ENCODE results near the gene IRF2BP1.
"Not testable (repeated sequence)": the region's sequence is repeated elsewhere in the genome, so short reads cannot be mapped to it uniquely, and the experiment has no call there.

Gene IRF2BP1

DNA sequence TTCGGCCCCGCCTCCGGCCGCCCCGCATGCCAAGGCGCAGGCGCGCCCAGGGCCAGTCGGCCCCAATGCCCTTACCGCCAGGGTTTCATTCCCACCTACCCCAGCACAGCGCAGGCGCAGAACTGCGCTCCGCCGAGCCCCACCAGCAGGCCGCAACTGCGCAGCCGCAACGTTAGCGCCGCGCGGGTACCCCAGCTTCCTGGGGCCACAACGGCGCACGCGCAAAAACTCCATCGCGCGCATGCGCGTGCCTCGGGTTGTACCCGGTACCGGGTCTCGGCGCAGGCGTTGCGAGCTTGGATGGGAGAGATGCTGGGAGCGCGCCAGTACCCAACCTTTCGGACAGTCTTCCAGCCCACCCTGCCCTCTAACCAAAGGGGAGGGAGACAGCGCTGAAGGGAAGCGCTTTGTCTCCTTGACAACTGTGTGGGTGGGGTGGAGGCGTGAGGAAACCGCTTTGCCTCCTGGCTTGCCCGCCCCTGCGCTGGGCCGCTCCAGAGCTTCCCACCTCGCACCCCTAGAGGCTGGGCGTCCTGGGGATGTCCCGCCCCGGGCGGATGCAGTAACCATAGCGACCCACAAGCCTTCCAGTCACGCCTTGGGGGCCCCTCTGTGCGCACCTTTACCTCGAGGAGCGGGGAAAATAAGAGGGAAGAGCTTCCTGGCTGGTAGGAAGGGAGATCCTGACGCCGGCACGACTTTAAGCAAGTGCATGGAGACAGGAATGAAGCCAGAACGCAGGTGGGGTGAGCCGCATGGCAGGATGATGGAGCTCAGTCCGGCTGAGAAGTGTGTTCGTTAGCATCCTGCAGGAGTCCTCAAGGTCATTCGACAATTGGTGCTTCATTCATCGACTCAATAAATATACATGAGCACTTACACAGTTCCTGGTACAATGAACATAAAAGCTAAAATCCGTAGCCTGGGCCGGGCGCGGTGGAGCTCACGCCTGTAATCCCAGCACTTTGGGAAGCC is 17.0 kb upstream of the IRF2BP1 start:
- DNase-seq (ENCODE audit: low read depth) = peak; percentile 94

DNA sequence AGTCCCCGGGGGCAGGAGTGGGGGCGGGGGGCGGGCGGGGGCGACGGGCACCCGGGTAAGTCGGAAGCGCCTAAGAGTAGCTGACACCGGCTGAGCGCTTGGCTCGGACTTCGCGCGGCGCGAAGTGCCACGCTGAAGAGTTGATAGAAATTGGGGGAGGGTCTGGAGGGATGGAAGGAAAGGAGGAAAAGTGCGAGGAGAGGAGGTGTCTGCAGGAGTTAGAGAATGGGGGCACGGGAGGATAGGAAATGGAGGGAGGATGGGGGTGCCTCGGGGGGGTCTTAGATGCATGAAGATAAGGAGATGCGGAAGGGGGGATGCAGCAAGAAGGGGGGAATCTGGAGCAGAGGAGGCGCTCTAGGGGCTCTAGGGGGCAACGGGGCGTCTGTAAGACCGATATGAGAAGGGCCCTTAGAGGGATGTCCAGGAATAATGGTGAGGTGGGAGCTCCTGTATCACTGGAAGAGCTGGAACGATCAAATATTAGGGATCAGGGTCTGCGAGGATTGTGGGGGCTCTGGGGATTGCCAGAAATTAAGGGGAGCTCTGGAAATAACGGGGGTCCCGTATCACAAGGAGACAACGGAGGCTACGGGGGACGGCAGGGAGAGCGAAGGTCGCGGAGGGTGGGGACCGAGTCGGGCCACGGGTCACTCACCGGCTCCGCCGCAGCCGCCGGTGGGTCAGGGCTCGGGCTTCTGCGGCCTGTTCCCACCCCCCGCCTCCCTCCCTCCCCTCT is 16.1 kb upstream of the IRF2BP1 start, which contains the start of gene MYPOP:
Gene MYPOP (minus strand): TSS at position 702 of the 739 bp plus-strand sequence. CDS start 840 bp downstream, outside the sequence.
- DNase-seq (ENCODE audit: low read depth) = peak; percentile 14

DNA sequence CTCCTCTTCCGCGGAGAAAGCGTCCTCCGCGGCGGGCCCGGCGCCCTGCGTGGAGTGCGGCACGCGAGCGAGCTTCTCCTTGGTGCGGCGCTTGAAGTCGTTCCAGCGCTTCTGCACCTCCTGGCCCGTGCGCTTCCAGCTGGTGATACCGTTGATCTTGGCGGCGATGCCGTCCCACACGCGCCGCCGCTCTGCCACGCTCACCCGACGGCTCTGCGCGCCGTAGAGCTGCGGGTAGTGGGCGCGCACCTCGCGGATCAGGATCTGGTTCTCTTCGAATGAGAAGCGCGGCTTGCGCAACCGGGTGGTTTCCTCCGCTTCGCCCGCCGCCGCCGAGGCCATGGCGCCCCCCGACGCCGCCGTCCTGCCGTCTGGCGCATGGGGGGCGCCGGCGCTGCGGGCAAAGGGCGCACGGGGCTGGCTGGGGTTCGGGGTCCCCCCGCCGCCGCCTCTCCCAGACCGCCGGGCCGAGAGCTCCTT is 15.5 kb upstream of the IRF2BP1 start:
- DNase-seq (ENCODE audit: low read depth) = peak; percentile 23

DNA sequence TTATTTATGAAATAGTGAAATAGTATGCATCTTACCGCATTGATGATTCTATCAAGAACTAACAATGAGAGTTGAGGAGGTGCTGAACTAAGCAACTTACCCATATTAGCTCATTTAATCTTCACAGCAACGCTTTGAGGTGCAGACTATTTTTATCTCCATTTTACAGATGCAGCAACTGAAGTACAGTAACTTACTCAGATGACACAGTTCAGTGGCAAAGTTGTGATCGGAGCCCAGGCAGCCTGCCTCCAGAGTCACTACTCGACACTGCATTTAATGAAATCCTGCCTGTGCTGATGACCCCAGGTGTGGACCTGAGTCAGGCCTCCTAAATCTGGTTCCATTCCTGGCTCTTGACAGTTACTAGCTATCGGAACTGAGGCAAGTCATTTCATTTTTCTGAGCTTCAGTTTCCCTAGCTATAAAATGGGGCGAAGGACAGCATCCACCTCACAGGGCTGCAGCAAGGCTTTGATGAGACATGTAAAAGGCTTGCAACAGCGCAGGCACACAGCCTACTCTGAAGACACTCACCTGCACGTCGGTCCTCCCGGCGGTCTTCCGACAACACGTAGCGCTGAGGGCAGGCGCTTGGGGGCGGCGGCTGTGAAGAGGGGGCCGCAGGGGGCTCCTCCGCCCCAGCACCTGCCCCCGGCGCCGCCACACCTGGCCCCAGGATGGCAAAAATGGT is 14.9 kb upstream of the IRF2BP1 start:
- DNase-seq (ENCODE audit: low read depth) = no peak

DNA sequence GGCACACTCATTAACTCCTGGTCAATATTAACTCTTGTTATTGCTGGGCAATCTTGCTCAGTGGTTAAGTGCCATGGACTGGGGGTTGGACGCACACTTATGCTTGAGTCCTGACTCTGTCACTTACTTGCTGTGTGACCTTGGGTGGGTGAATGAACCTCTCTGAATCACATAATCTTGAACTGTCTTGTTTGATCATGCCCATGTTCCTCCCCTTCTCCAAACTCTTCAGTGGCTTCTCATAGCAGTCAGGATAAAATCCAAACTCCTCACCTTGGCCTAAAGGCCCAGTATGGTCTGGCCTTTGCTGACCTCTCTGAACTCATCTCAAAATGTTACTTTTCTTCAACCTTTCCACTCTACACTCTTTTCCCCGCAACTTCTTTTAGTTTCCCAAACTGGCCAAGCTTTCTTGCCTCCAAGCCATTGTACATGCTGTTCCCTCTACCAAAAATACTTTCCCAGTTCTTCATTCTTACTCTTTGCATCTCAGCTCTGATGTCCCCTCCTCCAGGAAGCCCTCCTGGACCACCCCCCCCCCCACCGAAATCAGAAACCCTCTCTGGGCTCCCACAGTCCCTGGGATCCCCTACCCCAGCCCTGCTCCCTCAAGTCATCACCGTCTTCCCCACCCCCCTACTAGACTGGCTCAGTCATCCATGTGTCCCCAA is 14.1 kb upstream of the IRF2BP1 start:
- no peak for DNase-seq (ENCODE audit: low read depth)

DNA sequence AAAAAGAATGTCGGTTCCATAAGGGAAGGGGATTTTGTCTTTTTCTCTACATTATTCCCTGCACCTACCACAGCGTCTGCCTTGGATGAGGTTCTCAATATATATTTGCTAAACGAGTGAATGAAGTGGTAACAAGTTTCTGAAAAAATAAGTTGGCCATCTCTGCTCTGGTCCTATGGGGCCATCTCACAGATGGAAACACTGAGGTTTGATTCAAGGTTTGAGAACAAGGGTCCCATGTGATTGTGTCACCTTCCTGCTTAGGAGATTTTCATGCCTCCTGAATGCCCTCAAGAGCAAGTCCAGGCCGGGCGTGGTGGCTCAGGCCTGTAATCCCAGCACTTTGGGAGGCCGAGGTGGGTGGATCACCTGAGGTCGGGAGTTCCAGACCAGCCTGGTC is 13.3 kb upstream of the IRF2BP1 start:
- DNase-seq (ENCODE audit: low read depth) = no peak

DNA sequence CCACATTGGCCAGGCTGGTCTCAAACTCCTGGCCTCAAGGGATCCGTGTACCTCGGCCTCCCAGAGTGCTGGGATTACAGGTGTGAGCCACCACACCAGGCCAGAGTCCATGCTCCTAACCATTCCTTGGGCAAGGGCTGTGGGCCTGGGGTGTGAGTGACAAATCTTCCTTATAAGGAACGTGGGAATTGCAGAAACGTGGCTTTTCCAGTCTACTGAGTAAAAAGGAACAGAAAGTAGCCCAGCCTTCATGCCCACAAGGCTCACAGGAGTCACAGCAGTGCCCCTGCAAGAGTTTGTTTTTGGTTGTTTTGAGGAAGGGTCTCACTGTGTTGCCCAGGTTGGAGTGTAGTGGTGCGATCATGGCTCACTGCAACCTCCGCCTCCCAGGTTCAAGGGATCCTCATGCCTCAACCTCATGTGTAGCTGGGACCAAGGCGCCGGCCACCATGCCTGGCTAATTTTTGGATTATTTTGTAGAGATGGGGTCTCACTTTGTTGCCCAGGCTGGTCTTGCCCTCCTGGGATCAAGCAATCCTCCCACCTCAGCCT is 11.4 kb upstream of the IRF2BP1 start:
- no peak for DNase-seq (ENCODE audit: low read depth)

DNA sequence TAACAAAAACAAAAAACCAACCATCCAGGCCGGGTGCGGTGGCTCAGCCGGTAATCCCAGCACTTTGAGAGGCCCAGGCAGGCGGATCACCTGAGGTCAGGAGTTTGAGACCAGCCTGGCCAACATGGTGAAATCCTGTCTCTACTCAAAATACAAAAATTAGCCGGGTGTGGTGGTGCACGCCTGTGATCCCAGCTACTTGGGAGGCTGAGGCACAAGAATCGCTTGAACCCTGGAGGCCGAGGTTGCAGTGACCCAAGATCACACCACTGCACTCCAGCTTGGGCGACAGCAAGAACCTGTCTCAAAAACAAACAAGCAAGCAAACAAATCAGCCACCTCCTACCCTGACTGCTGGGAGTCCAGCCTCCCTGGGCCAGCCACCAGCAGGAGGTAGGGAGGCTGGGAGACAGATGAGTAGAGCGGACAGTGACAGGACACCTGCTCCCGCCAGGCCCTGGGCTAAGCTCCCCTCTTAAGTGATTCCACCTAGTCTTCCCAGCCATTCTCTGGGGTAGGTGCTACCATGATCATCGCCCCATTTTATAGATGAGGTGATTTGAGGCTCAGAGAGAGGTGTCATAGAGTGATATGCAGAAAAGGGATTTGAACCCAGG is 10.2 kb upstream of the IRF2BP1 start:
- not testable (repeated sequence) for DNase-seq (ENCODE audit: low read depth)

DNA sequence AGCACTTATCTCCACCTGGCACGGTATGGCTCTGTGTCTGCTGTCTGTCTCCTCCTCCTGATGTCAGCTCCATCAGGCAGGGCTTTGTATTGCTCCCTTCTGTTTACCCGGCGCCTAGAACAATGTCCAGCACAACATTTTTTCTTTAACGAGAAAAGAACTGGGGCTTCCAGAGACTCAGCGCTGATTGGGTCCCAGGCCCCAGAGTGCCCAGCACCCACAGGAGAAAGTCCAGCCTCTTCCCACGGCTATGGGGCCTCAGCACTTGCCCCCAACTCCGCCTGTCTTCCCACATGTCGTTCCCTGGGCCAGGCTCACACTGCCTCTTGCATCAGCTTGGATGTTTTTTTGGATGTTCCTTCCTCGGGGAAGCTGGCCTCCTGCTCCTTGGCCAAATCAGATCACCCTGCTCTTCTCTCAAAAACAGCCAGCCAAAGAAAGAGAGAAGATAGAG is 9.6 kb upstream of the IRF2BP1 start:
- DNase-seq (ENCODE audit: low read depth) = no peak

DNA sequence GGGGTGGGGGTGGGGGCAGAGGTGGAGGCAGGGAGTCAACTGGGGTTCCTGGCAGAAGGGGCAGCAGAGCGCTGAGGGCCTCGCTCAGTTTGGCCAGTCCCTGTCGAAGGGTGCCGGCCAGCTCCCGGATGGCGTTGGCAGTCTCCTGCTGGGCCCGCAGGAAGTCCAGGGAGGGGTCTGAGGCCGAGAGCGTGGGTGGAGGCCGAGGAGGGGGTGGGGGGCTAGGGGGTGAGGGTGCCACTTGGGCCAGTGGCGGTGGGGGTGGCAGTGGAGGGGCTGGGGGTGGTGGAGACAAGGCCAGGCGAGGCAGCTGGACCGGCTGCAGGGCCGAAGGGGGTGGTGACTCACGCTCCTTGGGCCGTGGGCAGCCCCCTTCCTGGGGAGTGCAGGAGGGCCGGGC is 4.9 kb upstream of the IRF2BP1 start:
- DNase-seq (ENCODE audit: low read depth) = no peak

DNA sequence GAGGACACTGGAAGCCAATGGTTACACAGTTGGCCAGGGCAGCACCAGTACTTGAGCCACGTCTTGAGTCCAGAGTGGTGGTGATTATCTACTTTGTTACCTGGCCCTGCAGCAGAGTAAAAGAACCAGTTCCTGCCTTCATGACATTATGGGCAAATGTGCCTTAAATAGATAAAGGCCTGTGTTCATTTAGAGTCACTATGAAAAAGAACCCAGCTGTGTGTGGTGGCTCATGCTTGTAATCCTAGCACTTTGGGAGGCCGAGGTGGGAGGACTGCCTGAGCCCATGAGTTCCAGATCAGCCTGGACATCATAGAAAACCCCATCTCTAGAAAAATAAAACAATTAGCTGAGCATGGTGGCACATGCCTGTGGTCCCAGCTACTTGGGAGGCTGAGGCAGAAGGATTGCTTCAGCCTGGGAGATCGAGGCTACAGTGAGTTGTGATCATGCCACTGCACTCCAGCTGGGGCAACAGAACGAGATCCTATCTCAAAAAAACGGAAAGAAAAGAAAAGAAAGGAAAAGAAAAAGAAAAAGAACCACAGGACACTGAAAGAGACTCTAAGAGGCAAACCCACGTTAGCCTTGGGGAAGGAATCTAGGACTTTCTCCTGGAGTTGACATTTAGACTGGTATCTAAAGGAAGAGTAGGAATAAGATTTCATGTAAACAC is 3.4 kb upstream of the IRF2BP1 start:
- no peak for DNase-seq (ENCODE audit: low read depth)

DNA sequence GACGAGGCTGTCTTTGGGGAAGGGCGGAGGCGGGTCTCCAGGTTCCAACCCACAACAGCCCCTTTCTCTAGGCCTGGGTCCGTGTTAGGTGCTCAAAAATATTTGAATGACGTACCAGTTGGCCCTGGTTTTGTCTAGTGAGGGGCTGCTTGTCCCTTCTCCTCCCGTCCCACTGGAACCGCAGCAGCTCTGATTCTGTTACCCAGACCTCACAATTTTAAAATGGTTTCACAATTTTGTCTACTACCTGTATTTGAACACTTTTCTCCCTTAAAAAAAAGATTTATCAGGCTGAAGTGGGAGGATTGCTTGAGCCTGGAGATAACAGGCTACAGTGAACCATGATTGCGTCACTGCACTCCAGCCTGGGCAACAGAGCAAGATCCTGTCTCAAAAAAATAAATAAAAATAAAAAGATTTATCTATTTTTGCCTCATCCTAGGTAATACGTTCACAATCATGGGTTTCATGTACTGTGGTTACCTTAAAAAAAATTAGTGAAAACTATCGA is 1.3 kb upstream of the IRF2BP1 start:
- DNase-seq (ENCODE audit: low read depth) = no peak

DNA sequence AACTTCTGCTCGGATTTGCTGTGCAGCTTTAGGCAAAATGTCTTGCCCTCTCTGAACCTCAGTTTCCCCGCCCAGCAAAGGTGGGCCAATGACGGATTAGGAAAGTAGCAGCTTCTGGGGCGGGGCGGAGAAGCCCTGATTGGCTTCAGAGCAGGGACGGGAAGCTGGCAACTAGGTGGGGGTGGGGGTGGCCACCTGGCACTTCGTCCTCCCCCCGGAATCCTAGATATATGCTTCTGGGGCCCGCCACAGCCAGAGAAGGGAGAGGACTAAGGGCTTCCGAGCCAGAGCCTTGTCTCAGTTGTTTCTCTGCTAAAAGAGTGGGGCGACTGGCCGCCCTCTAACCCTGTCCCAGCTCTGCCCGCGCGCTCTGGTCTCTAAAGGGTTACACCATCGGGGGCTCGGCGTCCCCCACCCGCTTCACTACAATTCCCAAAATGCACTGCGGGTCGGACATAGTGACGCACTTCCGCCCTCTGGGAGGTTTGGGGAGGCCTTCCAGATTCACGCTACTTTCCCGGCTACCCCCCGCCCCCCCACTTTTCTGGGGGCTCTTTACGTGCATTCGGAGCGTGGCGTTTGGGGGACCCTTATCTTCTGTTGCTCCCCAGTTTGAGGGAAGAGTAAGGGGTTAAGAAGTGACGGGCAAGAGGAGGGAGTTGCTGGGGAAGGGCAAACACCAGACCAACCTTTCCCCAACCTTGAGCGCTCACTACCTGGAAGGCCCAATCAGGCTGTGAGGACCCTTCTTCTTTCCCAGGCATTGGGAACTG is 672 bp upstream of the IRF2BP1 start:
- DNase-seq (ENCODE audit: low read depth) = peak; percentile 94

DNA sequence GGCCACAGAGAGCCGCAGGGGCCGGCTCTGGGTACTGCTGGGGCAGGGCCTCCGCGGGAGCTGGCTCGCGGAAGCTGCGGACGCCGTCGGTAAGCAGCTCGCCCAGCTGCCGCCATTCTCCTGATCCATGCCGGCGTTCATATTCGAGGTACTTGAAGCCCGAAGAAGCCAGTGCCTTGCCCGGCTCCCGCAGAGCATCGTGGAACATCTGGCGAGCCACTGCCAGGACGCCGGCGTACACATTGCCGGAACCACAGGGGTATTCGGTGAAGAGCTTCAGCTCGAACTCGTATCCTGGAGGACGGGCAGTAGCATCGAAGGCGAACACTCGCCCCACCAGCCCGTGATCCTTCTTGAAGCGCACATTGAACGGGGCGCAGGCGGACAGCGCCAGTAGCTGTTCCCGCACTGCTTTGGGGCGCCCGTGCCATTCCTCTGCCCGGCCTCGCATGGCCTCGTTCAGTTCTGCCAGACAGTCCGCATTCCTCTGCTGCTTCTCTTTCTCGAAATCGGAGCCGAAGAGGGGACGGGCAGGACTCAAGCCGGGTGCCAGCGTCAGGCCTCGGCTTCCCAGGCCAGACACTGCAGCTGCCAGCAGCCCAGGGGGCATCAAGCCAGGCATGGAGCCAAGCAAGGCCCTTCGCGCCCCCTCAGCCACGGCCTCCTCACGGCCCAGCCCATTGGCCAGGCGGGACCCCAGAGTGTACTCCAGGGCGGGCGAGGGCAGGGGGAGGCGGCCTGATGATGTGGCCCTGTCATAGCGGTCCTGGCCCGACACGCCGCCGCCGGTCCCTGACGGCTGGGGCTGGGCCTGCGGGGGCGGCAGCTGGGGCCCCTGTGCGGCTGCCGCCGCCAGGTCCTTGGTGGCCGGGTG is 1.0 kb downstream of the IRF2BP1 start:
- DNase-seq (ENCODE audit: low read depth) = no peak

DNA sequence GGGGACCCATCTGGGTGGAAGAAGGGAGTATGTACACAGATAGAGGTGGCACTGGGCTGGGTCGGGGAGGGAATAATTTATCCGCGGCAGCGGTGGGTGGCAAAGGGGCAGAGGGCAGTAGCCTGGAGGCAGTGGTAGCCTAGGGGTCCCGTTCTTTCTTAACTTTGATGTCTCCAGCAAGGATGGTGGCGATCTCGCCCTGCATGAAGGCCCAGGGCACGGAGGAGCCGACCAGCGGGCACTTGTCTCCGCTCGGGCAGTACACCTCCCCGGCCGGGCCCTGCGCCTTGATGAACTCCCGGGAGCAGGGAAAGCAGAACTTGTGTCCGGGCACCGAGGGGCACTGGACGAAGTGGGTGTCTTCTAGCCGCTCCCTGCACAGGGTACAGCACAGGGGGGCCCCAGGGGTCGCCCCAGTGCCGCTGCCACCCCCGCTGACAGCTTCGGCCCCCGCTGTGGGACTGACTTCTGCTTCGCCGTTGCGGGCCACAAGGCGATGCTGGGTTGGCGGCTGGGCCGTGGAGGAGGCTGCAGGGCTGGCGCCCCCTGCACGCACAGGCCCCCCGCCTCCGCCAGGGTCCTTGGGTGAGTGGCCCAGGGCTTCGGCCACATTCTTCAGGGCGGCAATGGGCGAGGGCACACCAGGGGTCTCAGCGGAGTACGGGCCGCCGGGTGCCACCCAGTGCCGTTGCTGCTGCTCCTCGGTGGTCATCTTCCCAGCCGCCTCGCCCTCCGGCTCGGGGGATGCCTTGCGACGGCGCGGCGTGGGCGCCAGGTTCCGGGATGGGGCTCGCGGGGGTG is 1.9 kb downstream of the IRF2BP1 start:
- no peak for DNase-seq (ENCODE audit: low read depth)

DNA sequence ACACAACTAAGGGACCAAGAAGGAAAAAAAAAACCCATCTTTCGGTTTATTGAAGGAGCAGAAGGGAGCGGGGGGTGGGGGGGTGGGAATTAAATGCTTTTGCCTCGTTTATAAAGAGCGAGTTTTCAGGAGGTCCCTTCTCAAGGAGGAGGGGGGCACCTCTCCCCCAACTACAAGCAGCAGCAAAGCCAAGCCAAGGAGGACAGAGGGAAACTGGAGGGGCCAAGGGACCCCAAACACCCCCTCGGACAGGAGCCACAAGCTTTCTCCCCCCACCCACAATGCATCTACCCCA is 2.4 kb downstream of the IRF2BP1 start:
- DNase-seq (ENCODE audit: low read depth) = no peak

Measured in ELR (cell line).